ENCODE measurements around the gene TENT4B. TPM values are rescaled to one million over a fixed set of nuclear protein-coding genes. Genes with fewer than 3 reads are reported as not detected.

Gene TENT4B
- total RNA-seq, 1 donor from 2014 or later, result 7.1 TPM

GRCh38 chr16:50272111-50272571, 119.0 kb downstream of the TENT4B start:
- H3K9me3 Mint-ChIP-seq (ENCODE audit: unreplicated experiment), result no peaks in the 10 kb centered on the region
- no peak for TF ChIP-seq CTCF (IDR thresholded peaks at IDR 0.05; ENCODE audit: unreplicated experiment)
- no peak for DNase-seq (ENCODE audit: low spot score)
- no peak overlapping the region for H3K4me3 Mint-ChIP-seq (ENCODE audit: unreplicated experiment)
- H3K36me3 Mint-ChIP-seq (ENCODE audit: low read depth, unreplicated experiment), result peaks cover 3% of the 10 kb centered on the region
- H3K4me1 Mint-ChIP-seq (ENCODE audit: unreplicated experiment), result peaks cover 7% of the 10 kb centered on the region
- no peak overlapping the region for H3K27ac Mint-ChIP-seq (ENCODE audit: unreplicated experiment)
- H3K27me3 Mint-ChIP-seq (ENCODE audit: unreplicated experiment), result no peaks in the 10 kb centered on the region

- DNase-seq (ENCODE audit: low spot score), result no peak
- H3K4me1 Mint-ChIP-seq (ENCODE audit: unreplicated experiment), result peaks cover under 1% of the 10 kb centered on the region
- no peak overlapping the region for H3K27ac Mint-ChIP-seq (ENCODE audit: unreplicated experiment)
- no peak overlapping the region for H3K4me3 Mint-ChIP-seq (ENCODE audit: unreplicated experiment)
- no peak for TF ChIP-seq CTCF (IDR thresholded peaks at IDR 0.05; ENCODE audit: unreplicated experiment)
- peaks cover 3% of the 10 kb centered on the region for H3K36me3 Mint-ChIP-seq (ENCODE audit: low read depth, unreplicated experiment)
- H3K9me3 Mint-ChIP-seq (ENCODE audit: unreplicated experiment), result no peaks in the 10 kb centered on the region
- H3K27me3 Mint-ChIP-seq (ENCODE audit: unreplicated experiment), result no peaks in the 10 kb centered on the region
Measured at GRCh38 chr16:50272687-50273381, 119.7 kb downstream of the TENT4B start.

- no peak overlapping the region for H3K27ac Mint-ChIP-seq (ENCODE audit: unreplicated experiment)
- no peaks in the 10 kb centered on the region for H3K4me1 Mint-ChIP-seq (ENCODE audit: unreplicated experiment)
- H3K9me3 Mint-ChIP-seq (ENCODE audit: unreplicated experiment), result no peaks in the 10 kb centered on the region
- peaks cover 3% of the 10 kb centered on the region for H3K36me3 Mint-ChIP-seq (ENCODE audit: low read depth, unreplicated experiment)
- H3K4me3 Mint-ChIP-seq (ENCODE audit: unreplicated experiment), result no peak overlapping the region
- no peaks in the 10 kb centered on the region for H3K27me3 Mint-ChIP-seq (ENCODE audit: unreplicated experiment)
- TF ChIP-seq CTCF (IDR thresholded peaks at IDR 0.05; ENCODE audit: unreplicated experiment), result no peak
- no peak for DNase-seq (ENCODE audit: low spot score)
Measured at GRCh38 chr16:50273382-50273690, 120.2 kb downstream of the TENT4B start.

- DNase-seq (ENCODE audit: low spot score), result no peak
- Mint-ChIP-seq H3K27ac (ENCODE audit: unreplicated experiment) (no peak overlapping the region), H3K27me3 (ENCODE audit: unreplicated experiment) (no peaks in the 10 kb centered on the region), H3K9me3 (ENCODE audit: unreplicated experiment) (no peaks in the 10 kb centered on the region), H3K4me1 (ENCODE audit: unreplicated experiment) (no peaks in the 10 kb centered on the region), H3K4me3 (ENCODE audit: unreplicated experiment) (no peak overlapping the region), H3K36me3 (ENCODE audit: low read depth, unreplicated experiment) (peaks cover 3% of the 10 kb centered on the region)
- no peak for TF ChIP-seq CTCF (IDR thresholded peaks at IDR 0.05; ENCODE audit: unreplicated experiment)
Measured at GRCh38 chr16:50273888-50274325, 120.8 kb downstream of the TENT4B start.

- no peak for TF ChIP-seq CTCF (IDR thresholded peaks at IDR 0.05; ENCODE audit: unreplicated experiment)
- H3K9me3 Mint-ChIP-seq (ENCODE audit: unreplicated experiment), result no peaks in the 10 kb centered on the region
- no peaks in the 10 kb centered on the region for H3K36me3 Mint-ChIP-seq (ENCODE audit: low read depth, unreplicated experiment)
- no peaks in the 10 kb centered on the region for H3K4me1 Mint-ChIP-seq (ENCODE audit: unreplicated experiment)
- no peaks in the 10 kb centered on the region for H3K27me3 Mint-ChIP-seq (ENCODE audit: unreplicated experiment)
- no peak overlapping the region for H3K4me3 Mint-ChIP-seq (ENCODE audit: unreplicated experiment)
- no peak overlapping the region for H3K27ac Mint-ChIP-seq (ENCODE audit: unreplicated experiment)
- DNase-seq (ENCODE audit: low spot score), result no peak
Measured at GRCh38 chr16:50274326-50275097, 121.4 kb downstream of the TENT4B start.

Measured in endothelial cell (in vitro differentiated cells).